ENCODE measurements around the gene RGSL1.

DNA sequence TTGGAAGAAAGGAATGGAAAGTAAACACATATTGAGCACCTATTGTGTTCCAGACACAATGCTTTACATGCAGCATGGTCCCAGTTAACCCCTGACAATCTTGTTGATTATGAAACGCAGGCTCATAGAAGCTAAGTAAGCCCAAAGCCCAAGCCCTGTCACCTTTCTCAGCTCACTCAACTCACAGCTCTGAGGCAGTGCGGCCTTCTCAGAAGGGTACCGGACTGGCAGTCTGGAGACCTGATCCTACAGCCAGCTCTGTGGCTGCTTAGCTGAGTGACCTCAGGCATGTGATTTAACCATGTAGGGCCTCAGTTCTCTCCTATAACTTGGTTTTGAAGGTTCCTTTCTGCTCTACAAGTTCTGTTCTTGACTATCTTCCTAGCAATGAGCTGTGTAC lies 139.6 kb downstream of the RGSL1 start:
- TF ChIP-seq, protein P1, sequence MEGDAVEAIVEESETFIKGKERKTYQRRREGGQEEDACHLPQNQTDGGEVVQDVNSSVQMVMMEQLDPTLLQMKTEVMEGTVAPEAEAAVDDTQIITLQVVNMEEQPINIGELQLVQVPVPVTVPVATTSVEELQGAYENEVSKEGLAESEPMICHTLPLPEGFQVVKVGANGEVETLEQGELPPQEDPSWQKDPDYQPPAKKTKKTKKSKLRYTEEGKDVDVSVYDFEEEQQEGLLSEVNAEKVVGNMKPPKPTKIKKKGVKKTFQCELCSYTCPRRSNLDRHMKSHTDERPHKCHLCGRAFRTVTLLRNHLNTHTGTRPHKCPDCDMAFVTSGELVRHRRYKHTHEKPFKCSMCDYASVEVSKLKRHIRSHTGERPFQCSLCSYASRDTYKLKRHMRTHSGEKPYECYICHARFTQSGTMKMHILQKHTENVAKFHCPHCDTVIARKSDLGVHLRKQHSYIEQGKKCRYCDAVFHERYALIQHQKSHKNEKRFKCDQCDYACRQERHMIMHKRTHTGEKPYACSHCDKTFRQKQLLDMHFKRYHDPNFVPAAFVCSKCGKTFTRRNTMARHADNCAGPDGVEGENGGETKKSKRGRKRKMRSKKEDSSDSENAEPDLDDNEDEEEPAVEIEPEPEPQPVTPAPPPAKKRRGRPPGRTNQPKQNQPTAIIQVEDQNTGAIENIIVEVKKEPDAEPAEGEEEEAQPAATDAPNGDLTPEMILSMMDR (conservative IDR thresholded peaks at IDR 0.05; ENCODE audit: low read depth, low read length), result no peak
- no peak for TF ChIP-seq EZH2 (IDR thresholded peaks at IDR 0.05; ENCODE audit: borderline replicate concordance, low read depth, low read length, poor library complexity, severe bottlenecking)
